Fibroblast of upper back skin (primary cell): ENCODE measurements around the gene ENO2.
"Not testable (repeated sequence)": the region's sequence is repeated elsewhere in the genome, so short reads cannot be mapped to it uniquely, and the experiment has no call there.

ENCODE experiments used
- DNase-seq: peaks from one replicate; pipeline ENCODE4 v3.0.0-alpha.2; 2013

ENO2 gene

DNA sequence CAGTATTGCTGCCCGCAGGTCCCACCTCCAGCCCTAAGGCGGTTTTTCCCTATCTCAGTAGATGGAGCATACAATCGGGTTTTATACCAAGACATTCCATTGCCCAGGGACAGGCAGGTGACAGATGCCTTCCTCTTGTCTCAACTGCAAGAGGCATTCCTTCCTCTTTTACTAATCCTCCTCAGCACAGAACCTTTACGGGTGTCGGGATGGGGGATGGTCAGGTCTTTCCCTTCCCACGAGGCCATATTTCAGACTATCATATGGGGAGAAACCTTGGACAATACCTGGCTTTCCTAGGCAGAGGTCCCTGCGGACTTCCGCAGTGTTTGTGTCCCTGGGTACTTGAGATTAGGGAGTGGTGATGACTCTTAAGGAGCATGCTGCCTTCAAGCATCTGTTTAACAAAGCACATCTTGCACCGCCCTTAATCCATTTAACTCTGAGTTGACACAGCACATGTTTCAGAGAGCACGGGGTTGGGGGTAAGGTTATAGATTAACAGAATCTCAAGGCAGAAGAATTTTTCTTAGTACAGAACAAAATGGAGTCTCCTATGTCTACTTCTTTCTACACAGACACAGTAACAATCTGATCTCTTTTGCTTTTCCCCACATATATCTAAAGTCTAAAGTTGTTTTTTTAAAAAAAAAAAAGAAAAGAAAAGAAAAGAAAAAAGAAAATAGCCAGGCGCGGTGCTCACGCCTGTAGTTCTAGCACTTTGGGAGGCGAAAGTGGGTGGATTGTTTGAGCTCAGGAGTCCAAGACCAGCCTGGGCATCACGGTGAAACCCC is 28.0 kb upstream of the ENO2 start:
- not testable (repeated sequence) for DNase-seq

GRCh38 chr12:6887460-6887859 is 26.9 kb upstream of the ENO2 start:
- DNase-seq = no peak

DNA sequence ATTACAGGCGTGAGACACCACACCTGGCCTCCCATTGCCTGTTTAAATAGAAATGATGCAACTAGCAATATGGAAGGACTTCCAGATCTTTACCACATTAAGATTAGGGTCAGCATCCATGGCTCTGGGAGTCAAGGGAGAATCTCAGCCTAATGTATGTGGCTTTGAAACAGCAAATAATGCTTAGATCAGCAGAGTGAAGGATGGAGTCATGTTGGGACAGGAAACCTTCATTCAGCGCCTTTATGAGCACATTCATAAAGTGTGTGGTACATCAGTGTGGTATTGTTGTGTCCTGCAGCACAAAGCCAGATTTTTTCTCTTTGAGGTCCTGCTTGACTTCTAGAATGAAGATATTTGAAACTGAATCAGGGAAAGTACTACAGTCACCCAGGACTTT is 26.0 kb upstream of the ENO2 start:
- no peak for DNase-seq

- not testable (repeated sequence) for DNase-seq
These were observed 25.6 kb upstream of the ENO2 start for GRCh38 chr12:6888794-6889193.

- not testable (repeated sequence) for DNase-seq
These were observed 24.4 kb upstream of the ENO2 start for GRCh38 chr12:6889775-6890573.

- peak; percentile 96 for DNase-seq
These were observed 23.4 kb upstream of the ENO2 start for GRCh38 chr12:6890789-6891645.

GRCh38 chr12:6891646-6892001 is 22.8 kb upstream of the ENO2 start:
- DNase-seq = no peak

- DNase-seq = not testable (repeated sequence)
These were observed 21.7 kb upstream of the ENO2 start for GRCh38 chr12:6892683-6893082.

GRCh38 chr12:6894321-6894720 is 20.1 kb upstream of the ENO2 start:
- DNase-seq = no peak

GRCh38 chr12:6896846-6897435 is 17.4 kb upstream of the ENO2 start:
- DNase-seq = no peak

DNA sequence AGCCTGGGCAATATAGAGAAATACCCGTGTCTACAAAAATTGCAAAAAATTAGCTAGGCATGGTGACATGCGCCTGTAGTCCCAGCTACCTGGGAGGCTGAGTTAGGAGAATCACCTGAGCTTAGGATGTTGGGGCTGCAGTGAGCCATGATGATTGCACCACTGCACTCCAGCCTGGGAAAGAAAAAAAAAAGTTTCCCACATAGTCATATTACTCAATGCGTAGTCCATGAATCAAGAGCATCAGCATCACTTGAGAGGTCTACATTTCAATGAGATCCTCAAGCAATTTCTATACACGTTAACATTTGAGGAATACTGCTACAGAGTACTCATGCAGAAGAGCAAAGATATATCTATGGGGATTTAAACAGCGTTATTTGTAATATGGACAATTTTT is 15.0 kb upstream of the ENO2 start:
- no peak for DNase-seq

DNA sequence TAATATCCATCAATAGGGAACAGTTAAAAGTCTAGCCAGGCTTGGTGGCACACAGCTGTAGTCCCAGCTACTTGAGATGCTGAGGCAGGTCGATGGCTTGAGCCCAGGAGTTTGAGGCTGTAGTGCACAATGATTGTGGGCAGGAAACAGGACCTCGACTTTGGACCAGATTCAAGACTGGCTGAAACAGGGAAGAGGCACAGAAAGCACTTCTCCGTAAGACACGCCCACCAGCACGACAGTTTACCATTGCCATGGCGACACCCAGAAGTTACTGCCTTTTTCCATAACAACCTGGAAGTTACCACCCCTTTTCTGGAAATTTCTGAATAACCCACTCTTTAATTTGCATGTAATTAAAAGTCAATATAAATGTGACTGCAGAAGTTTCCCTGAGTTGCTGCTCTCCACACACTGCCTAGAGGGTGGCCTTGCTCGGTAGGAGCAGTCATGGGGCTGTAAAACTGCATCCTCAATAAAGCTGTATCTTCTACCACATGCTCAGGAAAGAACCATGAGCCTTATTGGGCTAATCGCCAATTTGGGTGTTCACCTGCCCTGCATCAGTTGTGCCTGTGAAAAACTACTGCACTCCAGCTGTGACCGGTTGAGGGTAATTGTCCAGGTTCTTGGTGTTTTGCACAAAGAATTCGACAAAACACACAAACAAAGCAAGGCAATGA is 14.4 kb upstream of the ENO2 start:
- peak; percentile 12 for DNase-seq

DNA sequence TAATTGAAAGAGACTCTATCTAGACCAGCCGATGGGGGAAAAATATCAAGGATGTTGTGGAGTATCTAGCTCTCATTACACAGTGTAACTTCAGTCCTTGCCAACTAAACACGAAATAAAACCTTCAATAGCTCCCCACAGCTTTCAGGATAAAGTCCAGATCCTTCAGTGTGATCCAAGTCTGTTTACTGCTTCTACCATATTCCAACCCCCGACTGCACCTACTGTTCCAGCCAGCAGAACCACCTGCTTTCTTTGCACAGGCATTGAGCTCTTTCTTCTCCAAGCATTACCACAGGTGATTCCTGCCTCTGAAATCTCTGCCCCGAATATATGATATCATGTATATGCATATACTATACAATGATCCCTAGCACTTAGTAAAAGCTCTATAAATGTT is 11.9 kb upstream of the ENO2 start:
- no peak for DNase-seq

GRCh38 chr12:6903722-6904121 is 10.7 kb upstream of the ENO2 start:
- no peak for DNase-seq

GRCh38 chr12:6904280-6905276 is 9.8 kb upstream of the ENO2 start, which contains the start of gene LRRC23:
TSS of gene LRRC23 (plus strand) at chr12:6904822. CDS start at chr12:6905634, 812 bp downstream.
- peak; percentile 96 for DNase-seq

- DNase-seq = no peak
These were observed 8.9 kb upstream of the ENO2 start for GRCh38 chr12:6905414-6906040.

DNA sequence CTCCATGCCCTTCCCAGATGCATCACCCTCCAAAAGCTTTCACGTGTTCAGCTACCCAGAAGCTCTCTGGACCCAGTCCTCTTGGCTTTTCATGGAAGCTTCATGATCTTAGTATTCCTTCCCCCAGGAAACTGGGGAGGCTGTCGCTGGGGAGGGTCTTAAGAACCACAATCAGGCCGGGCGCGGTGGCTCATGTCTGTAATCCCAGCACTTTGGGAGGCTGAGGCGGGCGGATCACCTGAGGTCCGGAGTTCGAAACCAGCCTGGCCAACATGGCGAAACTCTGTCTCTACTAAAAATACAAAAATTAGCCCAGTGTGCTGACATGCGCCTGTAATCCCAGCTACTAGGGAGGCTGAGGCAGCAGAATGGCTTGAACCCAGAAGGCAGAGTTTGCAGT is 6.2 kb upstream of the ENO2 start:
- DNase-seq = not testable (repeated sequence)

GRCh38 chr12:6909421-6910145 is 4.8 kb upstream of the ENO2 start:
- DNase-seq = no peak

GRCh38 chr12:6912164-6912935 is 2.0 kb upstream of the ENO2 start:
- no peak for DNase-seq
